Right ventricle myocardium inferior (tissue), 1 donor: ENCODE results near the gene ALDH3B2. TPM values are rescaled to one million over a fixed set of nuclear protein-coding genes. Genes with fewer than 3 reads are reported as not detected.
"Not testable (repeated sequence)": the region's sequence is repeated elsewhere in the genome, so short reads cannot be mapped to it uniquely, and the experiment has no call there.

Source experiments
- ATAC-seq: fragments of 200-7000 bp; cut with Tn5 transposase; one replicate; pipeline ENCODE4 v1.9.1; 2020; ENCODE audit warnings: mild to moderate bottlenecking, moderate library complexity
- DNase-seq: peaks from one replicate; pipeline ENCODE4 v3.0.0; 2021; ENCODE audit errors: missing footprints
- intact Hi-C: fragments of 100-400 bp; cut with DNase I; formaldehyde crosslinking; loops from one replicate; pipeline ENCODE4 v1.11.0; 2022
- total RNA-seq: library from RNA; stranded (reverse); fragmentation: NEBNext Ultra II Directional; extraction: Animal tissue kit (Norgen Biotek cat#: 25700); gene quantifications from one replicate; pipeline ENCODE4 v1.2.1, GENCODE V29; 2021
- donor health status: DM: no; HTN: yes; CAD: no; lungs with severe emphysema.

The ALDH3B2 gene
- total RNA-seq, 1 donor from 2014 or later = not detected

DNA sequence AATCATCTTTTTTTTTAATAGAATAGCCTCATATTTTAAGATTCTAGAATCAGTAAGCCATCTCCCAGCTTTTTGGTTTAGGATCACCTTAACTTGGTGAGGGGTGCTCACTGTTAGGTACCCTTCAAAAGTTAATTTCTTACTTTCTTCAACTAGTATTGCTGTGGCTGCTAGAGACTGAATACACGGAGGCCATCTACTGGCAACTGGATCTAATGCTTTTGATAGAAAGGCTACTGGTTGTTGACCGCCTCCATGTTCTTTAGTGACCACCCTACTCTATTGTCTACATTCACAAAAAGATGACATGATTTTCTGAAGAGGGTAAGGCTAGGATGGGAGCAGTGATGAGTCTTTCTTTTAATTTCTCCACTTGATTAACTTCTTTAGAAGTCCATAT, 16.7 kb upstream of the ALDH3B2 start:
- intact Hi-C loops = no loop called here
- ATAC-seq = no peak
- no peak for DNase-seq

GRCh38 chr11:67689178-67689577, 14.8 kb upstream of the ALDH3B2 start:
- DNase-seq (no peak), ATAC-seq (no peak)
- intact Hi-C loops = no loop called here

DNA sequence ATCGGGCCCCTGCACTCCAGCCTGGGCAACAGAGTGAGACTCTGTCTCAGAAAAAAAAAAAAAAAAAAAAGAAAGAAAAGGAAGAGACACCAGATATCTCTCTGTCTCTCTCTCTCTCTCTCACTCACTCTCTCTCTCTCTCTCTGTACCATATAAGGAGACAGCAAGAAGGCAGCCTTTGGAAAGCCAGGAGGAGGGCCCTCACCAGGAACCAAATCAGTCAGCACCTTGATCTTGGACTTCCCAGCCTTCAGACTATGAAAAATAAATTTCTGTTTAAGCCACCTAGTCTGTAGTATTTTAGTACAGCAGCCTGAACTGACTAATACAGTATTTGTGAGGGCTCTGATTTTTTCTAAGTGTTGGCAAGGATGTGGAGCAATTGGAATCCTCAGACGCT, 13.6 kb upstream of the ALDH3B2 start:
- DNase-seq (no peak), ATAC-seq (no peak)
- intact Hi-C loops = no loop called here

DNA sequence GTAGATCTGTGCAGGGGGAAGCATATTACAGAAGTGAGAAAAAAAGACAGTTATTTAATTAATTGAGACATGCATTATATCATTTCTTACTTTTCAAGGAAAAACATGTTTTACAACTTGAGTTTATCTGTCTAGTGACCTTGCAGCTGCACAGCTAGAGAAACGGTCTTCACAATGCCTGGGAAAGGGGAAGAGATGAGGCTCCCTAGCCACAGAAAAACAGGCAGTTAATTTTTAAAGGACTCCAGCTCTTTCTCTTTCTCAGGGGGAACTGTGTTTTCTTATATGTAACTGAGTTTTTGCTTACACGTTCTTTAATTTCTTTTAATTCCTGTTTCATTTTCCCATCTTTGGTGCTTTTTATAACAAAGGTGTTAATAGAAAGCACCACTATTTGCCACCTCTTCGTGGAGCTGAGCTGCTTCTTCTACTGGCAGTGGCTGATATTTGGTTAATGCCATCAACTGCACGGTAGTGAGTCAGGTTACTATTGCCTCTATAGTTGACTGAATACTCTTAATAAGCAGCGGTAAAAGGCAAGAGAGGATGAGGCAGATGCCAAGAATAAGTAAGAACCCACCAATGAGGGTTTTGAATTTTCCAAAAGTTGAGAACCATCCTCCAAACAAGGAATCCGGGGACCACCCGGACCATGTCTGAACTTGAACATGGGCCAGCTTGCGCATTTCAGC, 11.4 kb upstream of the ALDH3B2 start:
- intact Hi-C loops, ATAC-seq, DNase-seq: not testable (repeated sequence)

GRCh38 chr11:67682126-67683034, 8.0 kb upstream of the ALDH3B2 start:
- DNase-seq, ATAC-seq, intact Hi-C loops: not testable (repeated sequence)

- intact Hi-C loops = no loop called here
- DNase-seq (no peak), ATAC-seq (no peak)
These were observed 6.5 kb upstream of the ALDH3B2 start for GRCh38 chr11:67680696-67681470.

GRCh38 chr11:67675058-67675747, 780 bp upstream of the ALDH3B2 start:
- intact Hi-C loops = no loop called here
- no peak for DNase-seq
- ATAC-seq = no peak

GRCh38 chr11:67673902-67674301, 521 bp downstream of the ALDH3B2 start:
- ATAC-seq = no peak
- intact Hi-C loops = no loop called here
- no peak for DNase-seq

DNA sequence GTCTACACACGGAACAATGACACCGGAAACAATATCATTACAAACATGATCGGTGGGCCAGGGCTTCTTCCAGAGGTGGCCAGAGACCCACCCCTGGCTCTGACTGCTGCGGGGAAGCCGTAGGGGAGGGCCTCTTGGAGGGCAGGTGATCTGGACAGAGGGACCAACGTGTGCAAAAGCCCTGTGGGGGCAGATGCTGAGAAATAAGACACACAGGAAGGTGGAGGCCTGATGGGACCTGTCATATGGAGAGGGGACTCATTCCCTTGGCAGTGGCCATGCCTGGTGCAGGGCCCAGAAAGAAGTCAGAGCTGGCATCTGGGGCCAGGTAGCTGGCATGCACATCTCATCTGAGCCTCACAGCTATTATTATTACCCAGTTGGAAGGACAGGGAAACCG, 1.1 kb downstream of the ALDH3B2 start:
- intact Hi-C loops = no loop called here
- DNase-seq (no peak), ATAC-seq (no peak)

GRCh38 chr11:67671211-67671520, 3.3 kb downstream of the ALDH3B2 start:
- ATAC-seq = no peak
- intact Hi-C loops = no loop called here
- no peak for DNase-seq

DNA sequence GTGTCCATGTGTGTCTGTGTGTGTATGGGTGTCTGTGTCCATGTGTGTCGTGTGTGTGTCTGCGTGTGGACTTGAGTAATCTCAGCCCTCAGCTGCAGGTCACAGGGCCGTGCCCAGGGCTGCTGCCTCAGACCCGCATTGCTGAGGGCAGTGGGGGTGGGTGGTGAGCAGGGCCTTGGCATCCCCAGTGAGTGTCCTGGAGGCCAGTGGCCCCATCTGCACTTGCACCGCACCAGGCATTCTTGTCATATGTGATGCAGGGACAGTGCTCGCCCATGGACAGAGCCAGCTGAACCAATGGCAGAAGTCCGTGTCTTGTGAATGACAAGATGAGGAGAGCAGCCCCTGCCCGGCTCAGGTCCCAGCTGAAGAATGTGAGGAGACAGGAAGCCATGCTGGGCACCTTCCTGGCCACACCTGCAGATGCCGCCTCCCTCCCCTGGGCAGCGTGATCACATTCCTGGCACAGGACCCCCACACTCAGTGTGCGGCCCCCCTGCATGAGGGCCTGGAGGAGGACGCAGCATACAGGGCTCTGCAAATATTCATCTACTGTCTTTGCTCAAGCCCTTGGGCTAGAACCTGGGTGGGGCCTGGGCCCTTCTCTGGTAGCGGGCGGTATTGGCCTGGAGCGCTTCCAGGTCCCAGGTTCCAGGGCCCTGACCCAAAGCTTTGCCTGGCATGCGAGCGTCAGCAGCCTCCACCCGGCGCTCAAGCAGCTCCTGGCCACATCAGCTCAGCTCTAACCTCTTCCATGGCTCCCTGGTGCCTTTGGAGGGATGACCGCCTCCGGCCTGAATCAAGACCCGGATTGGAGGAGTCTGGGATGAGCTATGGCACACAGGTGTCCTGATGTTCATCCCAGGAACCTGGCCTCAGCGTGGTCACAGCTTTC, 3.9 kb downstream of the ALDH3B2 start:
- no peak for ATAC-seq
- no peak for DNase-seq
- intact Hi-C loops = no loop called here

DNA sequence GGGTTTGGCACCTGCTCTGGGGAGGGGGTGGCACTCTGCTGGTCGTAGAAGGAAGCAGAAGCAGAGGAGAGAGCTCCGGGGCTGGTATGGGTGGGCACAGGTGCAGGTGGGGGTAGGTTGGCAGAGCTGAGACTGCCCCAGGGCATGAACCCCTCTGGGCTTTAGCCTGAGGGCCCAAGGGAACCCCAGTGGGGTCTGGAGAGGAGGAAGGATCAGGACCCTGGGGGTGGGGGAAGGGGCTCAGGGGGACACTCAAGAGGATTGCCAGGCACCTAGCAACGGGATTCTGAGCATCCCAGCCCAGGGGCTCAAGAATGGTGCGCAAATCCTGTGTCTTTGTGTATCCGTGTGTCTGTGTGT, 6.3 kb downstream of the ALDH3B2 start:
- no peak for DNase-seq
- no peak for ATAC-seq
- intact Hi-C loops = no loop called here

GRCh38 chr11:67667490-67668191, 6.8 kb downstream of the ALDH3B2 start:
- DNase-seq (no peak), ATAC-seq (no peak)
- intact Hi-C loops = no loop called here

- ATAC-seq (no peak), DNase-seq (no peak)
- intact Hi-C loops = no loop called here
These were observed 7.5 kb downstream of the ALDH3B2 start for GRCh38 chr11:67666676-67667489.

DNA sequence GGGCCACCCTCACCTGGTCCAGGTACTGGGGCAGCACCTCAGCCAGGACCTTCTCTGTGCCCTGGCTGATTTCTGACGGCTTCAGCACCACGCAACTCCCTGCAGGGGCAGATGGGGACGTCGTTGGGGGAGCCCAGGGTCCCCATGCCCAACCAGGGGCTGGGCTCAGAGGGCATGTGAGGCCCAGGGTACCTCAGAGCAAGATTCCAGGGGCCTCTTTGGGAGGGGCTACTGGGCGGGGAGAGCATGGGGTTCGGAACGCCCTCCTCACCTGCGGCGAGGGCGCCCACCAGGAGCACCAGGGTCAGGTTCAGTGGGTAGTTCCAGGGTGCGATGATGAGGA, 8.1 kb downstream of the ALDH3B2 start:
- ATAC-seq (no peak), DNase-seq (no peak)
- intact Hi-C loops = no loop called here

DNA sequence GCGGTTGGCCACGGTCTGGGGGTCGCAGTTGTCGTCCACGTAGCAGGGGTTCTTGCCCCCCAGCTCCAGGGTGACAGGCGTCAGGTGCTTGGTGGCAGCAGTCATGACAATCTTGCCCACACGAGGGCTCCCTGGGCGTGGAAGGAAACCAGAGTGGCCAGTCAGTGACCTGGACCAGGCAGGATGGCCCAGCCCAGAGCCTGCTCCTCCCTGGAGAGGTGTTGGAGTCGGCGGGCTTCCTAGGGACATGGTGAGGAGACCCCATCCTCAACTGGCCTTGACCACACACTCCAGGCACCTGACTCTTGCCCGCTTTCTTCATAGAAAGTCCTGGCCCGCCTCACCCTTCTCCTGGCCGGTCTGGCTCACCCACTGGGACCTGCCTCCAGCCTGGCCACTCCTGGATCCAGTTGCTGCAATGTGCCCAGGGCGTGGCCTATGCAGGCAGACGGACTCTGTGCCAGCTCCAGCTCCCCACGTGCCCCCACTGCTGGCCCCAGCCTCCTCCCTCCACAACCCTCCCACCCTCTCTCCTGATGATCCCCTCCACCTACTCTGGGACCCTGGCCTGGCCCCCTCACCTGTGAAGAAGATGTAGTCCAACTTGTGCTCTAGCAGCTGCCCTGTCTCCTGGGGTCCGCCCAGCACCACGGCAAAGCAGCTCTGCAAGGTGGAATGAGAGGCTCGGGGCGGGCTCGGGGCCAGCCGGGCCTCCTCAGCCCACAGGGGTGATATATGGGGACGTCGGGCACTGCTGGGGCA, 8.7 kb downstream of the ALDH3B2 start:
- intact Hi-C loops = no loop called here
- ATAC-seq (no peak), DNase-seq (no peak)
